ENCODE measurements around the gene DOCK9.
A peak's percentile ranks its signal among the peaks of the same experiment; 100 is the strongest.

The DOCK9 gene

DNA sequence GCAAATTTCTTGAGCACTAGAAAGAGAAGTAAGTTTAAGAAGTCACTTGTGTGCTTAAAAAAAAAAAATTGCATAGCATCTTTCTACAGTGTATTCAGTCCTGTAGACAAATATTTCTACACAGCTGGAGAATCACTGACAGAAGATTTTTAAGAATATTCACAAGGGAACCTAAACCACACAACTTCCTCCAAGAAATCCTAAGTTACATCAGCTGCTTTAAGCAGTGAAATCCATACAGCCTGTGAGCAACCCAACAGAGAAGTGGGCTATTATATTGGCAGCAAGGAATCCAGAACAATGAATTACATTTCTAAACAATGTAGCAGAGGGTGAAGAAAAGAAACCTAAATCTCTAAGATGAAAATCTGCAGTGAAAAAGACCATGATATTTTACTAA lies 1.5 kb downstream of the DOCK9 start:
- H3K27ac ChIP-seq (ENCODE audit: insufficient read depth, low read depth, low read length, poor library complexity, severe bottlenecking), result peak overlapping the region; percentile 27
- H3K4me1 ChIP-seq (ENCODE audit: control insufficient read depth, insufficient read depth, low read length), result peaks cover 30% of the 10 kb centered on the region
- H3K9me3 ChIP-seq (ENCODE audit: control insufficient read depth, low read length), result no peaks in the 10 kb centered on the region

DNA sequence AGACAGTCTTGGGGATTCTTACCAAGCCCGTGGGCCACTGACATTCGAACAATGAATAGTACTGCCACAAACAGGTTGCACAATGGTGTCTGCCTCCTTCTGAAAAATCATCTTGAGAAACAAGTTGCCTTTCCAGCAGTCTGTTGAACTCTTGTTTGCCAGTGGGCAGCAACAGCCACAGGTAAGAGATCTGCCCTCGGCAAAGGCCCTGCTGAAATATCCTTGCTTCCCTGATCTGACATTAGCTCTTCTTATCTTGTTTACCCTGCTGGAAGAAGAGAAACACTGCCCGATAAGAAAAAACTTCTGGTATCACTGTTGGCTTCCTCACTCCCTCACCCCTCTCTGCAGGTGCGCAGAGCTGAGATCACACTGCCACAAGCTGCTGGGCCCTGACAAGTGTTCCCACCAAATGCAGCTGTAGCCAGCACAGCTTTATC lies 2.0 kb downstream of the DOCK9 start:
- Histone ChIP-seq H3K36me3 (ENCODE audit: control insufficient read depth, insufficient read depth, low read length) (no peaks in the 10 kb centered on the region), H3K9me3 (ENCODE audit: control insufficient read depth, low read length) (no peaks in the 10 kb centered on the region), H3K27ac (ENCODE audit: insufficient read depth, low read depth, low read length, poor library complexity, severe bottlenecking) (peak overlapping the region; percentile 27), H3K27me3 (ENCODE audit: control insufficient read depth, insufficient read depth, low read length, poor library complexity, severe bottlenecking) (no peaks in the 10 kb centered on the region), H3K4me3 (ENCODE audit: insufficient read depth, low read depth, low read length) (no peak overlapping the region), H3K4me1 (ENCODE audit: control insufficient read depth, insufficient read depth, low read length) (peaks cover 30% of the 10 kb centered on the region)
- WGBS, 2 experiments, result 74 to 81% methylated on average over 5 of the region's 5 CpGs

More for the DNA sequence above, 1.5 kb downstream of the DOCK9 start:
- Histone ChIP-seq H3K27me3 (ENCODE audit: control insufficient read depth, insufficient read depth, low read length, poor library complexity, severe bottlenecking) (no peaks in the 10 kb centered on the region), H3K4me3 (ENCODE audit: insufficient read depth, low read depth, low read length) (no peak overlapping the region), H3K36me3 (ENCODE audit: control insufficient read depth, insufficient read depth, low read length) (no peaks in the 10 kb centered on the region)

DNA sequence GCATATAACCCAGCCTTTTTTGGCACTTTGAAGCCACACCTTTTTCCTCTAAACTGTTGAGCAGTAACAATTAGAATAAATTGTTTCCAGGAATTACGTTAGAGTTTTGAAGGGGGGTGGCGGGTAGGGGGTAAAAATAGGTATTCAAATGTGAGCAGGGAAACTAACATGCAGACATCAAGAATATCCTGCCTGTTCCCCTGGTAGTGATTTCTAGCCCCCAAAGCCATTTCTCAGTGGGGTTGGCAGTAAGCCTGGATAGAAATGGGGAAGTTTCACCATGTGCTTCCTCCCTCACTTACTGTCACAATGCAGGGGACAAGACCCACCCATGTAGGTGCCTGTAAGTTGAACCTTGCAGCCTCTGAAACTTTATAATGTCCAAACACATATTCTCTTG lies 3.8 kb downstream of the DOCK9 start:
- H3K27me3 ChIP-seq (ENCODE audit: control insufficient read depth, insufficient read depth, low read length, poor library complexity, severe bottlenecking), result no peaks in the 10 kb centered on the region
- H3K36me3 ChIP-seq (ENCODE audit: control insufficient read depth, insufficient read depth, low read length), result no peaks in the 10 kb centered on the region
- H3K4me1 ChIP-seq (ENCODE audit: control insufficient read depth, insufficient read depth, low read length), result peaks cover 30% of the 10 kb centered on the region
- WGBS, 2 experiments, result 75 to 90% methylated on average over 2 of the region's 2 CpGs
- H3K27ac ChIP-seq (ENCODE audit: insufficient read depth, low read depth, low read length, poor library complexity, severe bottlenecking), result no peak overlapping the region
- no peak overlapping the region for H3K4me3 ChIP-seq (ENCODE audit: insufficient read depth, low read depth, low read length)
- H3K9me3 ChIP-seq (ENCODE audit: control insufficient read depth, low read length), result no peaks in the 10 kb centered on the region

DNA sequence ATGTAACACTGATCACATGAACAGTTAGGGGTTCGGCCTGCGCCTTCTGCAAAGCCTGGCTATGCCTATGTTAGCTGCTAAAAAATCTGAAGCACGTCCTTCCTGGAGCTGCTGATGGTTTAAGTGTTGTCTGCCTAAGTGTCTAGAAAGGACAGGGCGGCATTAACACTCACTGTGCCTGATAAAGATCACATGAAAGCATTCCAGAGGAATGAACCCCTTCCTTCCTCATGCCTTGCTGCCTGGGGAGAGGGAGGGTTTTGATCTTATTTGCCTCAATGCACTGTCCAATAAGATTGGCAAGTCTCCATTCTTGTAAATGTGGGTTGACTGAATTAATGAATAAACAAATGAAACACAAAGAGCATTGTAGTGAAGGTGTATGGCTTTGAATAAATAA lies 5.2 kb downstream of the DOCK9 start:
- H3K27ac ChIP-seq (ENCODE audit: insufficient read depth, low read depth, low read length, poor library complexity, severe bottlenecking), result no peak overlapping the region
- H3K27me3 ChIP-seq (ENCODE audit: control insufficient read depth, insufficient read depth, low read length, poor library complexity, severe bottlenecking), result no peaks in the 10 kb centered on the region
- no peaks in the 10 kb centered on the region for H3K36me3 ChIP-seq (ENCODE audit: control insufficient read depth, insufficient read depth, low read length)
- H3K4me1 ChIP-seq (ENCODE audit: control insufficient read depth, insufficient read depth, low read length), result peaks cover 24% of the 10 kb centered on the region
- H3K9me3 ChIP-seq (ENCODE audit: control insufficient read depth, low read length), result no peaks in the 10 kb centered on the region
- H3K4me3 ChIP-seq (ENCODE audit: insufficient read depth, low read depth, low read length), result no peak overlapping the region
- 84 to 89% methylated on average over 4 of the region's 4 CpGs for WGBS, 2 experiments

DNA sequence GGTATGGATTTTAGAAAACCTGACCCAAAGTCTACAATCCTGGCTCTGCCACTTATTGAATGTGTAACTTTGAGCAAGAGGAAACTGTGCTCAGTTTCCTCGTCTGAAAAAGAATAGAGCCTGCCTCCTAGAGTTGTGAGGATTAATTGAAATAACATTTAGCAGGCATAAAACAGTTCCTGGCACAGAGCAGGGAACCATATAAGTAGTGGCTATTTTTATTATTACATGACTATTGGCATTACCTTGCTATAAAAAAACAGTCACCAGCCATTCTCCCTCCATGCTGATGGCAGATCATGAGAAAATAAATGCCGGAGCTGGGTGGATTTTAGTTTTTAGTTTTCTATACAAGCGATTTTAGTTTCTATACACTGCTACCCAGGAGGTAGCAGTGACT lies 5.8 kb downstream of the DOCK9 start:
- H3K27me3 ChIP-seq (ENCODE audit: control insufficient read depth, insufficient read depth, low read length, poor library complexity, severe bottlenecking), result no peaks in the 10 kb centered on the region
- no peaks in the 10 kb centered on the region for H3K36me3 ChIP-seq (ENCODE audit: control insufficient read depth, insufficient read depth, low read length)
- H3K4me3 ChIP-seq (ENCODE audit: insufficient read depth, low read depth, low read length), result no peak overlapping the region
- H3K9me3 ChIP-seq (ENCODE audit: control insufficient read depth, low read length), result no peaks in the 10 kb centered on the region
- peaks cover 18% of the 10 kb centered on the region for H3K4me1 ChIP-seq (ENCODE audit: control insufficient read depth, insufficient read depth, low read length)
- no peak overlapping the region for H3K27ac ChIP-seq (ENCODE audit: insufficient read depth, low read depth, low read length, poor library complexity, severe bottlenecking)
- 65 to 77% methylated on average over 2 to 3 of the region's 3 CpGs for WGBS, 2 experiments

DNA sequence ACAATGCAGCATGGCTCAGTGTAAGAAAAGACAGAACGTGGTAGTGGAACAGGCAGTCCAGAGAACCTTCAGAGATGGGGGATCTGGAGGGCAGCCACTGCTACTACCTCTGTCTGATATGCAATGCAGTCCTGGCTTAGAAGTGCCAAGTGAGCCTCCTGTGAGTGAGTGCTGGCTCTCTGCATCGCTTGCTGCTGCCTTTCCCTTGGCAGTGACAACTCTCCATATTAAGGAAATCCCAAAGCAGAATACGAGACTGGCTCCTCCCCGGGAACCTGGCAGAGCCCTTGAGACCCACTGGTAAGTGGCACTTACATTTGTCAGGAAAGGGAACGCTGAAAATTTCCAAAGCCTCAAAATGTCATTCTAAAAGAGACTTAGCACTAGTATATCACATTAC lies 7.5 kb downstream of the DOCK9 start:
- Histone ChIP-seq H3K9me3 (ENCODE audit: control insufficient read depth, low read length) (no peaks in the 10 kb centered on the region), H3K36me3 (ENCODE audit: control insufficient read depth, insufficient read depth, low read length) (no peaks in the 10 kb centered on the region), H3K4me3 (ENCODE audit: insufficient read depth, low read depth, low read length) (no peak overlapping the region), H3K27me3 (ENCODE audit: control insufficient read depth, insufficient read depth, low read length, poor library complexity, severe bottlenecking) (no peaks in the 10 kb centered on the region), H3K4me1 (ENCODE audit: control insufficient read depth, insufficient read depth, low read length) (peaks cover 10% of the 10 kb centered on the region), H3K27ac (ENCODE audit: insufficient read depth, low read depth, low read length, poor library complexity, severe bottlenecking) (no peak overlapping the region)
- WGBS, 2 experiments, result 92 to 94% methylated on average over 5 of the region's 5 CpGs

DNA sequence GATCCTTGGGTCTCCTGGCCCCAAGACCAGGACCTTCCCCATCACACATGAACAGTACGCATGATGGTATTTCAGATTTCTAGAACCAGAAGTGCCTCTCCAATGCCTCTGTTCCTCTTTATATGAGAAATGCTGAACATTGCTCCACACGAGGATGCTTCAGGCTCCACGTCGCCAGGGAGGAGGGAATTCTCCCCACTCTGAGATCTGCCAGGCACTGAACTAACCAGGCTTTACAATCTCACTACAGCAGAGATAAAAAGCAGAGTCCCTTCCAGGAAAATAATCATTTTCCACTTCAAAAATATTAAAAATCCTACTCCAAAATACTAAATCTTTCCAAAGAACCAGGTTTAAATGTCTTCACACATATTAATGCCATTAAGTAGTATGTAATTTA lies 10.4 kb downstream of the DOCK9 start:
- peaks cover 6% of the 10 kb centered on the region for H3K4me1 ChIP-seq (ENCODE audit: control insufficient read depth, insufficient read depth, low read length)
- no peak overlapping the region for H3K4me3 ChIP-seq (ENCODE audit: insufficient read depth, low read depth, low read length)
- no peaks in the 10 kb centered on the region for H3K9me3 ChIP-seq (ENCODE audit: control insufficient read depth, low read length)
- no peaks in the 10 kb centered on the region for H3K36me3 ChIP-seq (ENCODE audit: control insufficient read depth, insufficient read depth, low read length)
- 93 to 95% methylated on average over 4 of the region's 4 CpGs for WGBS, 2 experiments
- no peak overlapping the region for H3K27ac ChIP-seq (ENCODE audit: insufficient read depth, low read depth, low read length, poor library complexity, severe bottlenecking)
- no peaks in the 10 kb centered on the region for H3K27me3 ChIP-seq (ENCODE audit: control insufficient read depth, insufficient read depth, low read length, poor library complexity, severe bottlenecking)

DNA sequence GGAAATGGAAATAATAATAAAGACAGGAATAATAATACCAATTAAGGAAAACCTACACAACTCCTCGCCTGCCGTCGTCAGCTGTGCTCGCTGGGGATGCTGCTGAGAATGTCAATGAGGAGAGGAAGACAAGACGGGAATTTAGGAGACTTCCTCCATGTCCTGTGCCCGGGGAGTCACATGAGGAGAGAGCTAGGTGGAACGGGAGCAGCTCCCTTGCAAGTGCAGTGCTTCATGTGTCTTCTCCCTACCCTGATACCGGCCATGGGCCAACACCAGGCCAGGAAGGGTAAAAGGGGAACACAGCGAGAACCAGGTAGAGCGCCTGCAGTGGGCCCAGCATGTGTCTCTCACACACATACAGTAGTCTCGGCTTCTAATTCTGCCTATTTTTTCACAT lies 11.8 kb downstream of the DOCK9 start:
- Histone ChIP-seq H3K27me3 (ENCODE audit: control insufficient read depth, insufficient read depth, low read length, poor library complexity, severe bottlenecking) (no peaks in the 10 kb centered on the region), H3K9me3 (ENCODE audit: control insufficient read depth, low read length) (no peaks in the 10 kb centered on the region), H3K36me3 (ENCODE audit: control insufficient read depth, insufficient read depth, low read length) (no peaks in the 10 kb centered on the region), H3K27ac (ENCODE audit: insufficient read depth, low read depth, low read length, poor library complexity, severe bottlenecking) (no peak overlapping the region), H3K4me3 (ENCODE audit: insufficient read depth, low read depth, low read length) (no peak overlapping the region), H3K4me1 (ENCODE audit: control insufficient read depth, insufficient read depth, low read length) (no peaks in the 10 kb centered on the region)
- WGBS, 2 experiments, result 84 to 86% methylated on average over 10 to 11 of the region's 11 CpGs

DNA sequence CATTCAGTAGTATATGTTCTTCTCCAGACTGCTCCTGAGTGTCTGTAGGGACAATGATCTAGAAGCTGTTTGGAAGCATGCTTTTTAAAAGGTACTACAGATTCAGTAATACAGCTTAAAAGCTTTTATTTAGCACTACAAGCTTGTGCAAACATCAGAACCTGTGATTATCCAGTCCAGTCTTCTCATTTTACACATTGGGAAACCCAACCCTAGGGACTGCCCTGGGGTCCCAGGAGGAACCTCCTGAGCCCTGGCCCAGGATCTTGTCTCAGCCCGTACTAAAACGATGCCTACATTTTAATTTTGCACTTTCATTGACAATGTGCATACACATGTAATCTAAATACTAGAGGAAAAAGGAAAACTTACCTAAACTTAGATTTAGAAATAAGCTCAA lies 12.5 kb downstream of the DOCK9 start:
- WGBS, 2 experiments, result 84 to 91% methylated on average over 2 of the region's 2 CpGs
- no peaks in the 10 kb centered on the region for H3K36me3 ChIP-seq (ENCODE audit: control insufficient read depth, insufficient read depth, low read length)
- H3K9me3 ChIP-seq (ENCODE audit: control insufficient read depth, low read length), result no peaks in the 10 kb centered on the region
- no peaks in the 10 kb centered on the region for H3K4me1 ChIP-seq (ENCODE audit: control insufficient read depth, insufficient read depth, low read length)
- no peak overlapping the region for H3K27ac ChIP-seq (ENCODE audit: insufficient read depth, low read depth, low read length, poor library complexity, severe bottlenecking)
- no peaks in the 10 kb centered on the region for H3K27me3 ChIP-seq (ENCODE audit: control insufficient read depth, insufficient read depth, low read length, poor library complexity, severe bottlenecking)
- no peak overlapping the region for H3K4me3 ChIP-seq (ENCODE audit: insufficient read depth, low read depth, low read length)

DNA sequence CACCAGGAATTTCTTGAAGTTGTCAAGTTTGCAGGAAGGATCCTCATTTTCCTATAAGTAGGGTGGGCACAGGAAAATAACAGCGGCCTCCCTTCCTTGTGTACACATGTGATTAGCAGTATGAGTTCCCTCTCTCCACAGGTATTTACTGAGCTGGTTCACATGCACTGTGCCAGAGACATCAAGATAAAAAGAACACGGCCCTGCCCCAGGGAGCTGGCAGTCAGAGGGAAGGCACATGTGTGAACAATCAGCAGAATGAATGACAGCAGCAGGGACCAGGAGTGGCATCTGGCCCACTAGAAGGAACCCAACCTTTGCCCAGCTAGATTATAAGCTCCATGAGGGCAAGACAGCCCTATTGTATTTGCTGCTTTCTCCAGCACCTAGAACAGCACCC lies 13.9 kb downstream of the DOCK9 start:
- peaks cover 5% of the 10 kb centered on the region for H3K4me1 ChIP-seq (ENCODE audit: control insufficient read depth, insufficient read depth, low read length)
- 74 to 76% methylated on average over 2 of the region's 2 CpGs for WGBS, 2 experiments
- no peak overlapping the region for H3K4me3 ChIP-seq (ENCODE audit: insufficient read depth, low read depth, low read length)
- no peaks in the 10 kb centered on the region for H3K27me3 ChIP-seq (ENCODE audit: control insufficient read depth, insufficient read depth, low read length, poor library complexity, severe bottlenecking)
- H3K9me3 ChIP-seq (ENCODE audit: control insufficient read depth, low read length), result no peaks in the 10 kb centered on the region
- H3K27ac ChIP-seq (ENCODE audit: insufficient read depth, low read depth, low read length, poor library complexity, severe bottlenecking), result no peak overlapping the region
- no peaks in the 10 kb centered on the region for H3K36me3 ChIP-seq (ENCODE audit: control insufficient read depth, insufficient read depth, low read length)

DNA sequence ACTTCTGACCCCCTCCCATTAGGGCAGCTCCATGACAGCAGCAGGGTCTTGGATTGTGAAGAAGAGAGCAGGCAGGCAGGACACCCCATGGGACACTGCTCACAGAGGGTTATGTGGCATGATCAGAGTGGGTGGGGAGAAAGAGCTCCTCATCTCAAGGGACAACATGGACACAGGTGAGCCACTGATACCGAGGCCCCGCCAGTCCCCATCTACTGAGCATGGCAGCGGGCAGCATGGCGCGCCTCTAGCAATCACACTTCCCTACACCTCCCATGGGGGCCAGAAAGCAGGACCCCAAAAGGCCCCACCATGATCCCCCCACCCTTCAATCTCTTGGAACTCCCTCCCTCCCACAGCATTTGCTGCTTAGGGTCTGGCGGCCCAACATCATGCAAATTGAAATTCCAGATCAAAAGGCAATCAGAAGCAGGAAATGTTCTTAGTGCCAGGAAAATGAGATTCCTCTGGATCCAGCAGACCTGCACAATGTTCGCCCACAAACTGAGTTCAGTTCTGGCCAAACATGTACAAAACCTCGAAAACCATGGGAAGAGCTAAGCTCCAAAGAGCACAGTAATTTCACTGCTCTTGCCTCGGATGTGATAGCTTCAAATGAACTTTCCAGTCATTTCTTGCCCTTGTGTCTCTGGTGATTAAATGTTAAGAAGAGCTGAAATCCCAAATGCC lies 14.8 kb downstream of the DOCK9 start:
- no peaks in the 10 kb centered on the region for H3K27me3 ChIP-seq (ENCODE audit: control insufficient read depth, insufficient read depth, low read length, poor library complexity, severe bottlenecking)
- no peaks in the 10 kb centered on the region for H3K9me3 ChIP-seq (ENCODE audit: control insufficient read depth, low read length)
- peaks cover 5% of the 10 kb centered on the region for H3K4me1 ChIP-seq (ENCODE audit: control insufficient read depth, insufficient read depth, low read length)
- H3K36me3 ChIP-seq (ENCODE audit: control insufficient read depth, insufficient read depth, low read length), result no peaks in the 10 kb centered on the region
- no peak overlapping the region for H3K4me3 ChIP-seq (ENCODE audit: insufficient read depth, low read depth, low read length)
- 92 to 94% methylated on average over 9 of the region's 9 CpGs for WGBS, 2 experiments
- no peak overlapping the region for H3K27ac ChIP-seq (ENCODE audit: insufficient read depth, low read depth, low read length, poor library complexity, severe bottlenecking)
